ENCODE measurements around the gene MAGI2. TPM values are rescaled to one million over a fixed set of nuclear protein-coding genes. Genes with fewer than 3 reads are reported as not detected.

MAGI2 gene
- total and polyA plus RNA-seq, 2 donors from 2014 or later, result 4.4 to 9.0 TPM

DNA sequence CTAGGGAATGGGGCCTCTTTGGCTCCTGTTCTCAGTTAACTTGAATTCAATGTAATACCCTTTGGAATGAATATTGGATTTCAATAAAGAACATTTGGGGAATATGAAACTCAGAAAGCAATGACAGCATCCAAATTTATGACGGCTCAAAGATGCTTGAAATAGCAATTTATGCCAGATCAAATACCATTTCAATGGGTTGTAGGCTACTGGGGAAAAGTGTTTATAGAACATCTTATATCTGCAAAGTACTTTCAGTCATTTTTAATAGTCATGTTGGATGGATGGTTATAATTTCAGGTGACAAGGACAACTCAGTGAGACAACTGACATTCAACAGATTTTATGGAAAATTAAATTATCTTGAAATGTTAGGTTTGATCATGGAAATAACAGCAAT lies 882.2 kb downstream of the MAGI2 start:
- Histone ChIP-seq H3K36me3 (ENCODE audit: control insufficient read depth in 2 of 3, insufficient read depth in 3 of 3, low read length in 3 of 3) (no peaks in the 10 kb centered on the region), H3K9me3 (ENCODE audit: control insufficient read depth in 2 of 3, insufficient read depth in 1 of 3, low read length in 3 of 3) (no peaks in the 10 kb centered on the region), H3K27ac (ENCODE audit: low read depth in 2 of 2, low read length in 2 of 2) (no peak overlapping the region), H3K4me3 (ENCODE audit: low read length in 3 of 3) (no peak overlapping the region), H3K27me3 (ENCODE audit: control insufficient read depth, insufficient read depth, low read length) (no peaks in the 10 kb centered on the region), H3K9ac (ENCODE audit: low read length in 3 of 3) (no peak overlapping the region), H3K4me1 (ENCODE audit: control insufficient read depth in 2 of 3, insufficient read depth in 2 of 3, low read depth in 1 of 3, low read length in 3 of 3) (no peaks in the 10 kb centered on the region)
- intact Hi-C loops (cut with DNase I), result no loop called here
- TF ChIP-seq, protein P1, sequence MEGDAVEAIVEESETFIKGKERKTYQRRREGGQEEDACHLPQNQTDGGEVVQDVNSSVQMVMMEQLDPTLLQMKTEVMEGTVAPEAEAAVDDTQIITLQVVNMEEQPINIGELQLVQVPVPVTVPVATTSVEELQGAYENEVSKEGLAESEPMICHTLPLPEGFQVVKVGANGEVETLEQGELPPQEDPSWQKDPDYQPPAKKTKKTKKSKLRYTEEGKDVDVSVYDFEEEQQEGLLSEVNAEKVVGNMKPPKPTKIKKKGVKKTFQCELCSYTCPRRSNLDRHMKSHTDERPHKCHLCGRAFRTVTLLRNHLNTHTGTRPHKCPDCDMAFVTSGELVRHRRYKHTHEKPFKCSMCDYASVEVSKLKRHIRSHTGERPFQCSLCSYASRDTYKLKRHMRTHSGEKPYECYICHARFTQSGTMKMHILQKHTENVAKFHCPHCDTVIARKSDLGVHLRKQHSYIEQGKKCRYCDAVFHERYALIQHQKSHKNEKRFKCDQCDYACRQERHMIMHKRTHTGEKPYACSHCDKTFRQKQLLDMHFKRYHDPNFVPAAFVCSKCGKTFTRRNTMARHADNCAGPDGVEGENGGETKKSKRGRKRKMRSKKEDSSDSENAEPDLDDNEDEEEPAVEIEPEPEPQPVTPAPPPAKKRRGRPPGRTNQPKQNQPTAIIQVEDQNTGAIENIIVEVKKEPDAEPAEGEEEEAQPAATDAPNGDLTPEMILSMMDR (IDR thresholded peaks at IDR 0.05; ENCODE audit: borderline replicate concordance, extremely low read depth, insufficient read depth), result no peak
- DNase-seq (no peak), FAIRE-seq (no peak)

DNA sequence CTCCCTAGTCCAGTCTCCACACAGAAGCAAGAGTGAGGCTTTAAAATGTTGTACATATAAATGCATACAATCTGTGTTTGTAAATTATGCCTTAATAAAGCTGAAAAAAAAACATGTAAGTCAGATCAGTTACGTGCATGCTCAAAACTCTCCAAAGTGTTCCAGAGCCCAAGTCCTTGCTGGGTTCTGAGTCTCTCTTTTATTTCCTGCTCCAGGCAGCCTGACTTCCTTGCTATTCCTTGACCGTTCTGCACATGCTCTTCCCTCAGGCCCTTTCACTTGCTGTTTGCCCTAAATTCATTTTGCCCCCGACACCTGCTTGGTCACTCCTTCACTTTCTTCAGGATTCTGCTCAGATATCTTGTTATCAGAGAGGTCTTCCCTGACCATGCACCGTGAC lies 884.8 kb downstream of the MAGI2 start:
- no peaks in the 10 kb centered on the region for H3K27me3 ChIP-seq (ENCODE audit: control insufficient read depth, insufficient read depth, low read length)
- H3K9ac ChIP-seq (ENCODE audit: low read length in 3 of 3), result no peak overlapping the region
- H3K4me1 ChIP-seq (ENCODE audit: control insufficient read depth in 2 of 3, insufficient read depth in 2 of 3, low read depth in 1 of 3, low read length in 3 of 3), result no peaks in the 10 kb centered on the region
- TF ChIP-seq, protein P1 (IDR thresholded peaks at IDR 0.05; ENCODE audit: borderline replicate concordance, extremely low read depth, insufficient read depth), result no peak
- H3K9me3 ChIP-seq (ENCODE audit: control insufficient read depth in 2 of 3, insufficient read depth in 1 of 3, low read length in 3 of 3), result no peaks in the 10 kb centered on the region
- H3K36me3 ChIP-seq (ENCODE audit: control insufficient read depth in 2 of 3, insufficient read depth in 3 of 3, low read length in 3 of 3), result no peaks in the 10 kb centered on the region
- DNase-seq (no peak), FAIRE-seq (no peak)
- intact Hi-C loops (cut with DNase I), result no loop called here
- H3K27ac ChIP-seq (ENCODE audit: low read depth in 2 of 2, low read length in 2 of 2), result no peak overlapping the region
- H3K4me3 ChIP-seq (ENCODE audit: low read length in 3 of 3), result no peak overlapping the region

DNA sequence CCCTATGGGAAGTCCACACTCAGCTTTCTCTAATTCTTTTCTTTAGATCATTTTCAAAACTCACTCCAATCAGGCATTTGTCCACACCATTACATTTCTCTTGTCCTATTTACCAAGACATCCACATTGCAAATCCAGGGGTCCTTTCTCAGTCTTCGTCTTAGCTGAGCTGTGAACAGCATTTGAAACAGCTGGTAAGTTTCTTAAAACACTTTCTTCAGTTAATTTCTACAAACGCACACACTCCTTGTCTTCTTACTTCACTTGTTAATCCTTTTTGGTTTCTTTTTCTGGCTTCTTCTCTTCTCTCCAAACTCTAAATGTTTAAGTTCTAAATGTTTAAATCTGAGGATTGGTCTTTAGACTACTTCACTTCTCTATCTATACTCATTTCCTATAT lies 885.6 kb downstream of the MAGI2 start:
- no peak for DNase-seq
- Histone ChIP-seq H3K27ac (ENCODE audit: low read depth in 2 of 2, low read length in 2 of 2) (no peak overlapping the region), H3K9ac (ENCODE audit: low read length in 3 of 3) (no peak overlapping the region), H3K27me3 (ENCODE audit: control insufficient read depth, insufficient read depth, low read length) (no peaks in the 10 kb centered on the region), H3K36me3 (ENCODE audit: control insufficient read depth in 2 of 3, insufficient read depth in 3 of 3, low read length in 3 of 3) (no peaks in the 10 kb centered on the region), H3K4me3 (ENCODE audit: low read length in 3 of 3) (no peak overlapping the region), H3K4me1 (ENCODE audit: control insufficient read depth in 2 of 3, insufficient read depth in 2 of 3, low read depth in 1 of 3, low read length in 3 of 3) (no peaks in the 10 kb centered on the region), H3K9me3 (ENCODE audit: control insufficient read depth in 2 of 3, insufficient read depth in 1 of 3, low read length in 3 of 3) (no peaks in the 10 kb centered on the region)
- intact Hi-C loops (cut with DNase I), result no loop called here
- TF ChIP-seq, protein P1 (IDR thresholded peaks at IDR 0.05; ENCODE audit: borderline replicate concordance, extremely low read depth, insufficient read depth), result no peak
- no peak for FAIRE-seq

DNA sequence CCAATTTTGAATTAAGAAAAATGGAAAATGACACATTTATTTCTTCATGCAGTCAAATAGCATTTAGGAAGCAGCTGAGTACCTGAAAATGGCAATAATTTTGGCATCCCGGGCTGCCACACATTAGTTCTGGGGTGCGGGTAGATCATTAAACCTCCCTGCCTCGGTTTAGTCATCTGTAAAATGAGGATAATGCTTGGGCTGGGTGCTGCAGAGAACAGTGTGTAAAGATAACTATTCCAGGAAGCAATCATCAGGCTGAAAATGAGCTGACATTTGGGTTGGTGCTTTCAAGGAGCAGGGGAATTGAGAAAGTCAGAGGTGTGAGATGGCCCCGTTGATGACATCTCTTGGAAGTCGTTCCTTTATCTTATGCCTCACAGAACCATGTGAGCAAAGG lies 887.7 kb downstream of the MAGI2 start:
- Histone ChIP-seq H3K4me3 (ENCODE audit: low read length in 3 of 3) (no peak overlapping the region), H3K9ac (ENCODE audit: low read length in 3 of 3) (no peak overlapping the region), H3K36me3 (ENCODE audit: control insufficient read depth in 2 of 3, insufficient read depth in 3 of 3, low read length in 3 of 3) (no peaks in the 10 kb centered on the region), H3K4me1 (ENCODE audit: control insufficient read depth in 2 of 3, insufficient read depth in 2 of 3, low read depth in 1 of 3, low read length in 3 of 3) (no peaks in the 10 kb centered on the region), H3K27me3 (ENCODE audit: control insufficient read depth, insufficient read depth, low read length) (no peaks in the 10 kb centered on the region), H3K27ac (ENCODE audit: low read depth in 2 of 2, low read length in 2 of 2) (no peak overlapping the region), H3K9me3 (ENCODE audit: control insufficient read depth in 2 of 3, insufficient read depth in 1 of 3, low read length in 3 of 3) (no peaks in the 10 kb centered on the region)
- TF ChIP-seq, protein P1 (IDR thresholded peaks at IDR 0.05; ENCODE audit: borderline replicate concordance, extremely low read depth, insufficient read depth), result no peak
- intact Hi-C loops (cut with DNase I), result no loop called here
- DNase-seq, result no peak
- FAIRE-seq, result no peak
